SK-N-SH treated with all-trans-retinoic acid at 6 μM for 48 hours (cell line): ENCODE measurements around the gene ZNF24.

Experiments
- ATAC-seq: fragments of 200-7000 bp; cut with Tn5 transposase; 3 replicates; pipeline ENCODE4 v1.9.1; 2020; ENCODE audit warnings: mild to moderate bottlenecking, moderate library complexity
- ARNTL ChIP-seq: fragments of 450-650 bp; formaldehyde crosslinking; IDR thresholded peaks from 2 replicates; pipeline ENCODE4 v1.5.0; 2020; ENCODE audit warnings: low read depth, mild to moderate bottlenecking, moderate library complexity, borderline replicate concordance
- BACH2 ChIP-seq: fragments of 250-450 bp; sonication (Bioruptor Pico); IDR thresholded peaks from 2 replicates; pipeline ENCODE4 v1.9.0; 2021; ENCODE audit warnings: mild to moderate bottlenecking, borderline replicate concordance
- CREB5 ChIP-seq: fragments of 250-450 bp; sonication (Bioruptor Pico); IDR thresholded peaks from 2 replicates; pipeline ENCODE4 v1.5.1; 2020; ENCODE audit warnings: low read depth, mild to moderate bottlenecking, moderate library complexity
- CSDC2 ChIP-seq: fragments of 250-450 bp; sonication (Bioruptor Pico); IDR thresholded peaks from 2 replicates; pipeline ENCODE4 v1.5.0; 2020; ENCODE audit warnings: mild to moderate bottlenecking, moderate library complexity
- ESRRG ChIP-seq: fragments of 250-450 bp; sonication (Bioruptor Pico); IDR thresholded peaks from 2 replicates; pipeline ENCODE4 v1.6.1; 2021; ENCODE audit warnings: mild to moderate bottlenecking
- ISL1 ChIP-seq: fragments of 250-450 bp; sonication (Bioruptor Pico); IDR thresholded peaks from 2 replicates; pipeline ENCODE4 v2.1.2; 2022; ENCODE audit warnings: mild to moderate bottlenecking, moderate library complexity
- OSR1 ChIP-seq: fragments of 250-450 bp; sonication (Bioruptor Pico); IDR thresholded peaks from 2 replicates; pipeline ENCODE4 v1.8.0; 2022; ENCODE audit warnings: moderate library complexity, mild to moderate bottlenecking, inconsistent platforms
- PATZ1 ChIP-seq: fragments of 250-450 bp; sonication (Bioruptor Pico); IDR thresholded peaks from 2 replicates; pipeline ENCODE4 v1.8.0; 2020; ENCODE audit warnings: mild to moderate bottlenecking, moderate library complexity, borderline replicate concordance
- PPARA ChIP-seq: fragments of 250-450 bp; sonication (Bioruptor Pico); IDR thresholded peaks from 2 replicates; pipeline ENCODE4 v1.5.0; 2020; ENCODE audit warnings: mild to moderate bottlenecking, borderline replicate concordance
- SNAI2 ChIP-seq: fragments of 250-450 bp; sonication (Bioruptor Pico); IDR thresholded peaks from 2 replicates; pipeline ENCODE4 v1.5.0; 2020; ENCODE audit warnings: mild to moderate bottlenecking, moderate library complexity
- TCF4 ChIP-seq: fragments of 250-450 bp; sonication (Bioruptor Pico); IDR thresholded peaks from 2 replicates; pipeline ENCODE4 v1.8.0; 2021; ENCODE audit warnings: mild to moderate bottlenecking, moderate library complexity, borderline replicate concordance
- TOX ChIP-seq: fragments of 250-450 bp; sonication (Bioruptor Pico); IDR thresholded peaks from 2 replicates; pipeline ENCODE4 v1.8.0; 2021; ENCODE audit warnings: mild to moderate bottlenecking, moderate library complexity, borderline replicate concordance
- ZC3H10 ChIP-seq: fragments of 250-450 bp; sonication (Bioruptor Pico); IDR thresholded peaks from 2 replicates; pipeline ENCODE4 v1.5.1; 2021; ENCODE audit warnings: mild to moderate bottlenecking, moderate library complexity
- ZFP3 ChIP-seq: fragments of 250-450 bp; sonication (Bioruptor Pico); IDR thresholded peaks from 2 replicates; pipeline ENCODE4 v1.5.0; 2020; ENCODE audit warnings: mild to moderate bottlenecking, moderate library complexity
- ZFP30 ChIP-seq: fragments of 450-650 bp; formaldehyde crosslinking; IDR thresholded peaks from 2 replicates; pipeline ENCODE4 v1.5.0; 2022; ENCODE audit warnings: mild to moderate bottlenecking, moderate library complexity
- ZNF565 ChIP-seq: fragments of 450-650 bp; formaldehyde crosslinking; conservative IDR thresholded peaks from 2 replicates; pipeline ENCODE4 v1.5.0; 2020; ENCODE audit warnings: low read depth, mild to moderate bottlenecking, moderate library complexity
- ZNF70 ChIP-seq: fragments of 450-650 bp; formaldehyde crosslinking; IDR thresholded peaks from 2 replicates; pipeline ENCODE4 v1.5.0; 2020; ENCODE audit warnings: mild to moderate bottlenecking, moderate library complexity
- ZNF8 ChIP-seq: fragments of 450-650 bp; formaldehyde crosslinking; IDR thresholded peaks from 2 replicates; pipeline ENCODE4 v1.5.0; 2020; ENCODE audit warnings: mild to moderate bottlenecking, moderate library complexity
- TF ChIP-seq, protein P1 (sequence below): fragments of 250-450 bp; sonication (Bioruptor Pico); IDR thresholded peaks from 2 replicates; pipeline ENCODE4 v1.5.0; 2020; ENCODE audit warnings: mild to moderate bottlenecking, moderate library complexity
- TF ChIP-seq, protein P2 (sequence below): fragments of 250-450 bp; sonication (Bioruptor Pico); IDR thresholded peaks from 2 replicates; pipeline ENCODE4 v1.5.1; 2021; ENCODE audit warnings: mild to moderate bottlenecking, moderate library complexity
- TF ChIP-seq, protein P3 (sequence below): fragments of 250-450 bp; sonication (Bioruptor Pico); IDR thresholded peaks from 2 replicates; pipeline ENCODE4 v1.8.0; 2021; ENCODE audit warnings: low read depth, mild to moderate bottlenecking, moderate library complexity, borderline replicate concordance

The ZNF24 gene

GRCh38 chr18:35371412-35372195, 27.4 kb upstream of the ZNF24 start:
- ATAC-seq, result no peak
- TF ChIP-seq ZC3H10 (CRISPR knock-in tag) (no peak), OSR1 (no peak), ZFP3 (no peak), ZNF8 (no peak), ZNF70 (no peak), ESRRG (no peak), BACH2 (no peak), ZFP30 (CRISPR knock-in tag) (no peak), TCF4 (CRISPR knock-in tag) (no peak), ZNF565 (CRISPR knock-in tag) (no peak), ISL1 (CRISPR knock-in tag) (no peak), PPARA (CRISPR knock-in tag) (no peak), PATZ1 (CRISPR knock-in tag) (no peak), TOX (CRISPR knock-in tag) (no peak)
- TF ChIP-seq, all 23 proteins: peak for 0

GRCh38 chr18:35369126-35369525, 24.9 kb upstream of the ZNF24 start:
- ATAC-seq, result no peak
- no peak for TF ChIP-seq ARNTL (CRISPR knock-in tag)
- no peak for TF ChIP-seq CREB5 (CRISPR knock-in tag)
- no peak for TF ChIP-seq ZNF8
- TF ChIP-seq PATZ1 (CRISPR knock-in tag), result no peak
- no peak for TF ChIP-seq ISL1 (CRISPR knock-in tag)

- ATAC-seq, result no peak
- TF ChIP-seq PATZ1 (CRISPR knock-in tag) (no peak), ZFP3 (no peak), ISL1 (CRISPR knock-in tag) (no peak), ZFP30 (CRISPR knock-in tag) (no peak), ARNTL (CRISPR knock-in tag) (no peak), CSDC2 (CRISPR knock-in tag) (no peak), BACH2 (no peak), ZNF70 (no peak), ZC3H10 (CRISPR knock-in tag) (no peak), ZNF8 (no peak), TOX (CRISPR knock-in tag) (no peak), OSR1 (no peak), SNAI2 (CRISPR knock-in tag) (no peak), ESRRG (no peak)
- TF ChIP-seq, protein P1, sequence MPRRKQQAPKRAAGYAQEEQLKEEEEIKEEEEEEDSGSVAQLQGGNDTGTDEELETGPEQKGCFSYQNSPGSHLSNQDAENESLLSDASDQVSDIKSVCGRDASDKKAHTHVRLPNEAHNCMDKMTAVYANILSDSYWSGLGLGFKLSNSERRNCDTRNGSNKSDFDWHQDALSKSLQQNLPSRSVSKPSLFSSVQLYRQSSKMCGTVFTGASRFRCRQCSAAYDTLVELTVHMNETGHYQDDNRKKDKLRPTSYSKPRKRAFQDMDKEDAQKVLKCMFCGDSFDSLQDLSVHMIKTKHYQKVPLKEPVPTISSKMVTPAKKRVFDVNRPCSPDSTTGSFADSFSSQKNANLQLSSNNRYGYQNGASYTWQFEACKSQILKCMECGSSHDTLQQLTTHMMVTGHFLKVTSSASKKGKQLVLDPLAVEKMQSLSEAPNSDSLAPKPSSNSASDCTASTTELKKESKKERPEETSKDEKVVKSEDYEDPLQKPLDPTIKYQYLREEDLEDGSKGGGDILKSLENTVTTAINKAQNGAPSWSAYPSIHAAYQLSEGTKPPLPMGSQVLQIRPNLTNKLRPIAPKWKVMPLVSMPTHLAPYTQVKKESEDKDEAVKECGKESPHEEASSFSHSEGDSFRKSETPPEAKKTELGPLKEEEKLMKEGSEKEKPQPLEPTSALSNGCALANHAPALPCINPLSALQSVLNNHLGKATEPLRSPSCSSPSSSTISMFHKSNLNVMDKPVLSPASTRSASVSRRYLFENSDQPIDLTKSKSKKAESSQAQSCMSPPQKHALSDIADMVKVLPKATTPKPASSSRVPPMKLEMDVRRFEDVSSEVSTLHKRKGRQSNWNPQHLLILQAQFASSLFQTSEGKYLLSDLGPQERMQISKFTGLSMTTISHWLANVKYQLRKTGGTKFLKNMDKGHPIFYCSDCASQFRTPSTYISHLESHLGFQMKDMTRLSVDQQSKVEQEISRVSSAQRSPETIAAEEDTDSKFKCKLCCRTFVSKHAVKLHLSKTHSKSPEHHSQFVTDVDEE (CRISPR knock-in tag), result no peak
- TF ChIP-seq, protein P2, sequence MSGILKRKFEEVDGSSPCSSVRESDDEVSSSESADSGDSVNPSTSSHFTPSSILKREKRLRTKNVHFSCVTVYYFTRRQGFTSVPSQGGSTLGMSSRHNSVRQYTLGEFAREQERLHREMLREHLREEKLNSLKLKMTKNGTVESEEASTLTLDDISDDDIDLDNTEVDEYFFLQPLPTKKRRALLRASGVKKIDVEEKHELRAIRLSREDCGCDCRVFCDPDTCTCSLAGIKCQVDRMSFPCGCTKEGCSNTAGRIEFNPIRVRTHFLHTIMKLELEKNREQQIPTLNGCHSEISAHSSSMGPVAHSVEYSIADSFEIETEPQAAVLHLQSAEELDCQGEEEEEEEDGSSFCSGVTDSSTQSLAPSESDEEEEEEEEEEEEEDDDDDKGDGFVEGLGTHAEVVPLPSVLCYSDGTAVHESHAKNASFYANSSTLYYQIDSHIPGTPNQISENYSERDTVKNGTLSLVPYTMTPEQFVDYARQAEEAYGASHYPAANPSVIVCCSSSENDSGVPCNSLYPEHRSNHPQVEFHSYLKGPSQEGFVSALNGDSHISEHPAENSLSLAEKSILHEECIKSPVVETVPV (CRISPR knock-in tag), result no peak
- TF ChIP-seq, protein P3, sequence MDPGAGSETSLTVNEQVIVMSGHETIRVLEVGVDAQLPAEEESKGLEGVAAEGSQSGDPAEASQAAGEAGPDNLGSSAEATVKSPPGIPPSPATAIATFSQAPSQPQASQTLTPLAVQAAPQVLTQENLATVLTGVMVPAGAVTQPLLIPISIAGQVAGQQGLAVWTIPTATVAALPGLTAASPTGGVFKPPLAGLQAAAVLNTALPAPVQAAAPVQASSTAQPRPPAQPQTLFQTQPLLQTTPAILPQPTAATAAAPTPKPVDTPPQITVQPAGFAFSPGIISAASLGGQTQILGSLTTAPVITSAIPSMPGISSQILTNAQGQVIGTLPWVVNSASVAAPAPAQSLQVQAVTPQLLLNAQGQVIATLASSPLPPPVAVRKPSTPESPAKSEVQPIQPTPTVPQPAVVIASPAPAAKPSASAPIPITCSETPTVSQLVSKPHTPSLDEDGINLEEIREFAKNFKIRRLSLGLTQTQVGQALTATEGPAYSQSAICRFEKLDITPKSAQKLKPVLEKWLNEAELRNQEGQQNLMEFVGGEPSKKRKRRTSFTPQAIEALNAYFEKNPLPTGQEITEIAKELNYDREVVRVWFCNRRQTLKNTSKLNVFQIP (CRISPR knock-in tag), result no peak
Observed at GRCh38 chr18:35368595-35368994, 24.4 kb upstream of the ZNF24 start.
